ENCODE results near the gene AIDA.

DNA sequence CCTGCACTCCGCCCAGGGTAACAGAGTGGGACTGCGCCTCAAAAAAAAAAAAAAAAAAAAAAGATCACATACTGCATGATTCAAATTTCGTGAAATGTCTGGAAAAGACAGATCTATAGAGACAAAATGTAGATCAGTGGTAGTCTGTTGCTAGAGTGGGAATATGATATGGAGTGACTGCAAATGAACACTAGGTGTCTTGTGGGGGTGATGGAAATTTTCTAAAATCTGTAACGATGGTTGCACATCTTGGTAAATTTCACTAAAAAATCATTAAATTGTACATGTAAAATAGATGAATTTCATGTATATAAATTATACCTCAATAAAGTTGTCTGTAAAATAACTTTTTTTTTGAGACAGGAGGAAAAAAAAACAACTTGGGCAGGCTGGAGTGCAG lies 5.5 kb downstream of the AIDA start:
- no peak for TF ChIP-seq JUND (IDR thresholded peaks at IDR 0.05)
- TF ChIP-seq EZH2phosphoT487 (IDR thresholded peaks at IDR 0.05; ENCODE audit: borderline replicate concordance, low read depth) = no peak
- 0 out of 2 replicates have a peak, but pooled peaks have one; percentile 15 for TF ChIP-seq CTCF (IDR thresholded peaks at IDR 0.05)
- TF ChIP-seq POLR2AphosphoS5 (IDR thresholded peaks at IDR 0.05; ENCODE audit: low read depth, low read length) = no peak
- TF ChIP-seq, protein P1, sequence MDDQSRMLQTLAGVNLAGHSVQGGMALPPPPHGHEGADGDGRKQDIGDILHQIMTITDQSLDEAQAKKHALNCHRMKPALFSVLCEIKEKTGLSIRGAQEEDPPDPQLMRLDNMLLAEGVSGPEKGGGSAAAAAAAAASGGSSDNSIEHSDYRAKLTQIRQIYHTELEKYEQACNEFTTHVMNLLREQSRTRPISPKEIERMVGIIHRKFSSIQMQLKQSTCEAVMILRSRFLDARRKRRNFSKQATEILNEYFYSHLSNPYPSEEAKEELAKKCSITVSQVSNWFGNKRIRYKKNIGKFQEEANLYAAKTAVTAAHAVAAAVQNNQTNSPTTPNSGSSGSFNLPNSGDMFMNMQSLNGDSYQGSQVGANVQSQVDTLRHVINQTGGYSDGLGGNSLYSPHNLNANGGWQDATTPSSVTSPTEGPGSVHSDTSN (IDR thresholded peaks at IDR 0.05) = no peak
- no peak for TF ChIP-seq FOXM1 (IDR thresholded peaks at IDR 0.05; ENCODE audit: low read depth)
- TF ChIP-seq CHD2 (IDR thresholded peaks at IDR 0.05; ENCODE audit: low read length, partially characterized antibody) = no peak
- TF ChIP-seq RCOR1 (IDR thresholded peaks at IDR 0.05; ENCODE audit: low read length) = no peak
